HS-27A (cell line): ENCODE data around the gene RASGEF1B.
"Not testable (repeated sequence)": the region's sequence is repeated elsewhere in the genome, so short reads cannot be mapped to it uniquely, and the experiment has no call there.

Experiments
- DNase-seq: peaks from one replicate; pipeline ENCODE4 v3.0.0-alpha.2; 2012; ENCODE audit warnings: low read depth, missing footprints

The RASGEF1B gene

GRCh38 chr4:81498046-81498445 is 26.3 kb upstream of the RASGEF1B start:
- DNase-seq, result no peak

- no peak for DNase-seq
These were observed 23.6 kb upstream of the RASGEF1B start for GRCh38 chr4:81495345-81495744.

- no peak for DNase-seq
These were observed 22.3 kb upstream of the RASGEF1B start for GRCh38 chr4:81494031-81494431.

- DNase-seq, result no peak
These were observed 21.0 kb upstream of the RASGEF1B start for GRCh38 chr4:81492606-81493230.

- DNase-seq, result no peak
These were observed 20.2 kb upstream of the RASGEF1B start for GRCh38 chr4:81491943-81492342.

- no peak for DNase-seq
These were observed 18.9 kb upstream of the RASGEF1B start for GRCh38 chr4:81490403-81491160.

GRCh38 chr4:81486502-81486901 is 14.8 kb upstream of the RASGEF1B start:
- DNase-seq, result no peak

GRCh38 chr4:81485310-81485980 is 13.7 kb upstream of the RASGEF1B start:
- DNase-seq, result no peak

GRCh38 chr4:81482326-81482725 is 10.6 kb upstream of the RASGEF1B start:
- DNase-seq, result no peak

- no peak for DNase-seq
These were observed 9.4 kb upstream of the RASGEF1B start for GRCh38 chr4:81481151-81481550.

GRCh38 chr4:81479573-81479972 is 7.9 kb upstream of the RASGEF1B start:
- not testable (repeated sequence) for DNase-seq

- DNase-seq, result not testable (repeated sequence)
These were observed 1.9 kb upstream of the RASGEF1B start for GRCh38 chr4:81473331-81474265.

- DNase-seq, result no peak
These were observed 825 bp upstream of the RASGEF1B start for GRCh38 chr4:81472281-81473182.

GRCh38 chr4:81471298-81471587 is 464 bp downstream of the RASGEF1B start:
- no peak for DNase-seq

- DNase-seq, result no peak
These were observed 1.0 kb downstream of the RASGEF1B start for GRCh38 chr4:81470456-81471297.

- no peak for DNase-seq
These were observed 1.8 kb downstream of the RASGEF1B start for GRCh38 chr4:81469781-81470455.

GRCh38 chr4:81468678-81469077 is 3.0 kb downstream of the RASGEF1B start:
- DNase-seq, result no peak

GRCh38 chr4:81467672-81467964 is 4.1 kb downstream of the RASGEF1B start:
- no peak for DNase-seq

GRCh38 chr4:81466841-81467671 is 4.7 kb downstream of the RASGEF1B start:
- DNase-seq, result no peak
